HUES48 (cell line): Measurements from ENCODE around the gene LMX1B.

Experiments
- H3K27ac ChIP-seq: one replicate; pipeline ENCODE4 v1.7.0; 2013; ENCODE audit warnings: low read depth, low read length, inconsistent platforms
- H3K27me3 ChIP-seq: 2 replicates; pipeline ENCODE4 v1.6.1; 2013; ENCODE audit warnings: mild to moderate bottlenecking, low read length; ENCODE audit not compliant: control insufficient read depth, insufficient read depth
- H3K36me3 ChIP-seq: 2 replicates; pipeline ENCODE4 v1.6.1; 2013; ENCODE audit warnings: low read length; ENCODE audit not compliant: control insufficient read depth, insufficient read depth
- H3K4me1 ChIP-seq: 2 replicates; pipeline ENCODE4 v1.6.1; 2013; ENCODE audit warnings: mild to moderate bottlenecking, low read length; ENCODE audit not compliant: control insufficient read depth, insufficient read depth
- H3K4me3 ChIP-seq: 2 replicates; pipeline ENCODE4 v1.5.1; 2013; ENCODE audit warnings: mild to moderate bottlenecking, low read depth, low read length
- H3K9ac ChIP-seq: 2 replicates; pipeline ENCODE4 v1.6.1; 2013; ENCODE audit warnings: mild to moderate bottlenecking, low read depth, low read length, moderate library complexity
- H3K9me3 ChIP-seq: 2 replicates; pipeline ENCODE4 v1.6.1; 2013; ENCODE audit warnings: low read length; ENCODE audit not compliant: control insufficient read depth, insufficient read depth

The LMX1B gene

DNA sequence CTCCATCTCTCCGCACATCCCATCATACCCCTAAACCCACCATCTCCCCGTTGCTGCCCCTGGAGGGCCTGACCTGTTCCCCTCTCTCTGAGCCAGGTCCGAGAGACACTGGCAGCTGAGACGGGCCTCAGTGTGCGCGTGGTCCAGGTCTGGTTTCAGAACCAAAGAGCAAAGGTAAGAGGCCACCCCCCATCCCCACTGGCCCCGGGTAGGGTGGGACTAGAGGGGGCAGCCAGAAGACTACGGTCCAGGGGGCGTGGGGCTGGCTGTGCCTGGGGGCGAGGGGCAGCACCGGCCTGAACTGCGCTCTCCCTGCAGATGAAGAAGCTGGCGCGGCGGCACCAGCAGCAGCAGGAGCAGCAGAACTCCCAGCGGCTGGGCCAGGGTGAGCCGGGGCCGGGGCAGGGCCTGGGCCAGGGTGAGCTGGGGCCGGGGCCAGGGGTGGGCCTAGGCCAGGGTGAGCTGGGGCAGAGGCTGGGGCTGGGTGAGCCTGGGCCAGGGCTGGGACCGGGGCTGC is 79.8 kb downstream of the LMX1B start:
- H3K27ac ChIP-seq: no peak overlapping the region

DNA sequence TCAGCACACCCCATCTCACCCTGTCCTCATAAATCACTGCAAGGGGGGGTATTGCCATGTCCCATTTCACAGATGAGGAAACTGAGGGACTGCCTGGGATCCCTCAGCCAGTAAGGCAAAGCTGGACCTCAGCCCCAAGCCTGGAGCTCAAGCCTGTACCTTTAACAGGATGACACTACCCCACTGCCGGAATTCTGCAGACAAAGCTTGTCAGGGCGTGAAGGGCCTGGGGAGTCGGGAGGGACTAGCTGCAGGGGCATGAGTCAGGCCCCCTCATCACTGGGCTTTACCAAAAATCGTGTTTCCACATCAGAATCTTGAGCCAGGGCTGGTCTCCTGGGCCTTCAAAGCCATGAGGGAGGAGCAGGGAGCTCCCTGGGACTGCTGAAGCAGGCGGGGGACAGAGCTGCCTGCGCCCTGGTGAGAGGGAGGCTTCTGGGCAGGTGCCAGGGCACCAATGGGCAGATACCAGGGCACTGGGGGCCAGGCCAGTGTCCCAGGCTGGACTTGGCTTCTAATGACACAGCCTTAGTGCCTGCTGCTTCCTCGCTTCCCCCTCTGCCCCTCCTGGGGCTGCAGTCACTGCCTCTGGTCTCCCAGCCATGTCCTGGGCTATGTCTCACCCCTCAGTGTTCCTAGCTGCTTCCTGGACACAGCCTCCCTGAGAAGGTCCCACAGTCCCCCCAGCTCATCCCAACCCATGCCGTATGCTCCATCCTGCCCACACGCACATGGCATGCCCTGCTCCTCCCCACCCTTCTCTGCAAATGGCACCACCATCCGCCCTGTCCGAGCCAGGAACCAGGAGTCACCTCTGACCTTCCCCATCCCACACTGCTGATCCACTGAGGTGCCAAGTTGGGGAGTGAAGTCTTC is 80.7 kb downstream of the LMX1B start:
- Histone ChIP-seq H3K27ac (no peak overlapping the region), H3K36me3 (no peaks in the 10 kb centered on the region), H3K4me3 (no peak overlapping the region), H3K4me1 (no peaks in the 10 kb centered on the region; the same call in 1 of the 2 replicates), H3K27me3 (peaks cover 19% of the 10 kb centered on the region), H3K9me3 (no peaks in the 10 kb centered on the region), H3K9ac (no peak overlapping the region)

More for the DNA sequence above, 79.8 kb downstream of the LMX1B start:
- H3K9me3 ChIP-seq: no peaks in the 10 kb centered on the region
- H3K9ac ChIP-seq: no peak overlapping the region
- no peaks in the 10 kb centered on the region; the same call in 1 of the 2 replicates for H3K4me1 ChIP-seq
- no peaks in the 10 kb centered on the region for H3K36me3 ChIP-seq
- peaks cover 25% of the 10 kb centered on the region for H3K27me3 ChIP-seq
- H3K4me3 ChIP-seq: no peak overlapping the region

DNA sequence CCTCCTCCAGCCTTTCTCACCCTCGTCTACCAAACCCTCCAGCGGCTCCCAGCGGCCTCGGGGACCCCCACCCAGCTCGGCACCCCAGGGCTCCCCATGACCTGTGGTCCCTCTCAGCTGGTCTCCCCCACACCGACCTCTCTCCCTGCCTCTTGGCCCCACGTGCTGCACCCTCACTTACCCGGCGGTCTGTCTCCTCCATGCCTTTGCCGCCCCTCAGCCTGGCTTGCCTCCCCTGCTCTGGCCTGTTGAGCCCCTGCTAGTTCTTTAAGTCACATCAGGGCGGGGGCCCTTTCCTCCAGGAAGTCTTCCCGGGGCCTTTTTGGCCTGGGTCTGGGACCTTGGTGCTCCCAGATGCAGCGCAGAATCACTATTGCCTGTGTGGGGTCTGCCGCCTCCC is 81.5 kb downstream of the LMX1B start:
- H3K27ac ChIP-seq: no peak overlapping the region
- no peaks in the 10 kb centered on the region for H3K36me3 ChIP-seq
- H3K27me3 ChIP-seq: peaks cover 12% of the 10 kb centered on the region; the same call in 1 of the 2 replicates
- H3K4me1 ChIP-seq: no peaks in the 10 kb centered on the region; the same call in 1 of the 2 replicates
- no peak overlapping the region for H3K9ac ChIP-seq
- no peak overlapping the region for H3K4me3 ChIP-seq
- H3K9me3 ChIP-seq: no peaks in the 10 kb centered on the region

DNA sequence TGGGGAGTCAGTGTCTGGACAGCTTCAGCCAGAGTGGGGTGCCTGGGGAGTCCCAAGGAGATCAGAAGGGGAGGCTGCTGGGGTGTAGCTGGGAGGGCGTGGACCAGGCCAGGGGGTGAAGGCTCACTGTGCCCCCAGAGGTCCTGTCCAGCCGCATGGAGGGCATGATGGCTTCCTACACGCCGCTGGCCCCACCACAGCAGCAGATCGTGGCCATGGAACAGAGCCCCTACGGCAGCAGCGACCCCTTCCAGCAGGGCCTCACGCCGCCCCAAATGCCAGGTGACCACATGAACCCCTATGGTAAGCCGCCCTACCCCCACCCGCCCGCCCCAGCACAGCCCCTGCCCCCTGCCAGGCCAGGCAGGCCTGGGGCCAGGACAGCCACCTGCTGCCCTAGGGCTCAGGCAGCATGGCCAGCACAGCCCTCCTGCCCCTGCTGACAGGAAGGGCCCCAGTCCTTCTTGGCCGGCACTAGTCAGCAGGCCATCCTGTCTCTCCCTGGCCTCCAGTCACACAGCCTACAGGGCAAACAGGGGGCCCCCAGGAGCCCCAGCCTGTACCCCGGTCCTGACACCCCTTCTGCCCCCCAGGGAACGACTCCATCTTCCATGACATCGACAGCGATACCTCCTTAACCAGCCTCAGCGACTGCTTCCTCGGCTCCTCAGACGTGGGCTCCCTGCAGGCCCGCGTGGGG is 82.1 kb downstream of the LMX1B start:
- Histone ChIP-seq H3K27me3 (peaks cover 11% of the 10 kb centered on the region; the same call in 1 of the 2 replicates), H3K36me3 (no peaks in the 10 kb centered on the region), H3K27ac (no peak overlapping the region), H3K4me1 (no peaks in the 10 kb centered on the region), H3K9me3 (no peaks in the 10 kb centered on the region), H3K4me3 (no peak overlapping the region), H3K9ac (no peak overlapping the region)

DNA sequence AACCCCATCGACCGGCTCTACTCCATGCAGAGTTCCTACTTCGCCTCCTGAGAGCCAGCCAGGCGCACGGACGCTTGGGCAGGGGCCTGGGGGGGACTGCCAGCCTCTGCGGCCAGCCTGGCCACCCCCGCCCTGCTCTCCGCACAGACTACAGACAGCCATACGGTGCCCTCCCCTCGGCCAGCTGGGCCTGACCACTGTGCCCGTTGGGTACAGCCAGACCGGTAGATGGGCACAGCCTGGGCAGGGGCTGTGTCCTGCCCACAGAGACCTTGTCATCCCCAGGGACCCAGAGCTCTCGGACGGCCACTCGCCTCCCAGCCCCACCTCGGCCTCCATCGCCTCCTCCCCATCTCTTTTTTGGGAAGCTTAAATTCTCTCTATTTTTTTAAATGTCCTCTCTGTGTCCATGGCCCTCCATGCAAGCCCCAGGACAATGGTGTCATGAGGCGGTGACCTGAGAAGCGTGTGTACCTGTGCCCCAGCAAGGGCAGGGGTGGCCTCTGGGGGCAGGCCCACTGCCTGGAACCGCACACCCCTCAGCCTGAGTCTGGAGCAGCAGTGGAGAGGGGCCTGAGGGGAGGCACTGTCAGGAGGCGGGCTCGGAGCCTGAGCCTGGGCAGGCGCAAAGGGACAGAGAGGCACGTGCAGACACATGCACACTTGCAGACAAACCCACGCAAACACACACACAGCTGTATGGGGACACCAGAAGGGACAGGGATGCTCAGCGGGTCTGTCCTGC is 82.8 kb downstream of the LMX1B start:
- no peaks in the 10 kb centered on the region for H3K36me3 ChIP-seq
- H3K9ac ChIP-seq: no peak overlapping the region
- 0 out of 2 replicates have a peak, but pooled peaks cover 12% of the 10 kb centered on the region for H3K27me3 ChIP-seq
- no peak overlapping the region for H3K27ac ChIP-seq
- no peaks in the 10 kb centered on the region for H3K4me1 ChIP-seq
- H3K4me3 ChIP-seq: no peak overlapping the region
- no peaks in the 10 kb centered on the region for H3K9me3 ChIP-seq

DNA sequence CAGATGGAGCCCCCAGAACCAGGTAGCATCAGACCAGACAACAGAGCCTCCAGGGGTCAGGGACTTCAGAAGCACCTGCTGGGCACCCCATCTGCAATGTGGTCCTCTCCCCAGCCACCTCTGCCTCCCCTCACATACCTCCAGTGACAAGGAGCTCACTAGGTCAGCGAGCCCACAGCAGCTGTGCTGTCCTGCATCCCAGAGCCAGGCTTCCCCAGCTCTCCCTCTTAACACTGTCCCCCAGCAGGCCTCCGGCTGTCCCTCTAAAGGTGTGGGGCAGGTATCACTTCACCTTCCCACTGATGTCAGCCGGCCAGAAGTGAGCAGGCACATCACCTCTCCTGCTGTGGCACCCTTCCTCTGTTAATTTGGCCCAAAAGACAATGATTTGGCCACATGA is 83.6 kb downstream of the LMX1B start:
- Histone ChIP-seq H3K27ac (no peak overlapping the region), H3K27me3 (0 out of 2 replicates have a peak, but pooled peaks cover 12% of the 10 kb centered on the region), H3K36me3 (no peaks in the 10 kb centered on the region), H3K4me1 (no peaks in the 10 kb centered on the region), H3K9ac (no peak overlapping the region), H3K9me3 (no peaks in the 10 kb centered on the region), H3K4me3 (no peak overlapping the region)

DNA sequence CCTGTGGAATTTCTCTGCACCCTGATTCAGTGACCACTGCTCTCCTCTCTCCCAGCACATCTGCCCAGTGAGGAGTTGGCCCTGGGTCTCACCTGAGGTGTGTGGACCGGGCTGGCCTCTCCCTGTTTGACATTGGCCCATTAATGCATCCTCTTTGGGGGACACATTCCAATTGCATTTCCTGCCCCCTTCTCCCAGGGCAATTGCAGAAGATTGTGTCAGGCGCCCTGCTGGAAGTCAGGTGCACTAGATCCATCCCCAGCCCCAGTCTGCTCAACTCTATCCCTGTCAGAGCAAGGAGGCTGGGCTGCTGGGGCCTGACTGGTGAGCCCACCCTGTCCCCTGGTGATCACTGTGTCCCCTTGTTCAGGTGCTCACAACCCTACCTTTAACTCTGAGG is 84.5 kb downstream of the LMX1B start:
- Histone ChIP-seq H3K36me3 (no peaks in the 10 kb centered on the region), H3K27me3 (0 out of 2 replicates have a peak, but pooled peaks cover 14% of the 10 kb centered on the region), H3K9ac (no peak overlapping the region), H3K27ac (no peak overlapping the region), H3K9me3 (no peaks in the 10 kb centered on the region), H3K4me1 (peaks cover 7% of the 10 kb centered on the region), H3K4me3 (no peak overlapping the region)

DNA sequence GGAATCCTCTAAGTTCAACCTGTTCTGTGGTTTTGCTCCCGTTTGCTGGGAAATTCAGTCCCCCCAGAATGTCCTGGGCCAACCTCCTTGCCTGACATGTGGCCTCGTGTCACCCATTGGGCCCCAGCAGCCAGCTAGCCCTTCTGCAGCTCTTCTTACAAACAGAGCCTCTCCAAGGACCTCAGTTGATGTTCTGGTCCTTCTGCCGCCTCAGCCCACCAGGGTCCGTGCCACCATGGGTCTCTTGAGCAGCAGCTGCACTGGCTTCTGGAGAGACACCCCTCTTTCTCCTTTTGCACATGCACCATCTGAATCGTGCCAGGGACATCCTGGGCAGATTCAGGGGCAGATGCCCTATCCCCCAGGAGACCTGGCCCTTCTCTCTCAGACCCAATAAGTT is 85.0 kb downstream of the LMX1B start:
- H3K9ac ChIP-seq: no peak overlapping the region
- H3K36me3 ChIP-seq: no peaks in the 10 kb centered on the region
- peaks cover 19% of the 10 kb centered on the region for H3K27me3 ChIP-seq
- H3K4me3 ChIP-seq: no peak overlapping the region
- H3K27ac ChIP-seq: no peak overlapping the region
- peaks cover 7% of the 10 kb centered on the region for H3K4me1 ChIP-seq
- H3K9me3 ChIP-seq: no peaks in the 10 kb centered on the region

DNA sequence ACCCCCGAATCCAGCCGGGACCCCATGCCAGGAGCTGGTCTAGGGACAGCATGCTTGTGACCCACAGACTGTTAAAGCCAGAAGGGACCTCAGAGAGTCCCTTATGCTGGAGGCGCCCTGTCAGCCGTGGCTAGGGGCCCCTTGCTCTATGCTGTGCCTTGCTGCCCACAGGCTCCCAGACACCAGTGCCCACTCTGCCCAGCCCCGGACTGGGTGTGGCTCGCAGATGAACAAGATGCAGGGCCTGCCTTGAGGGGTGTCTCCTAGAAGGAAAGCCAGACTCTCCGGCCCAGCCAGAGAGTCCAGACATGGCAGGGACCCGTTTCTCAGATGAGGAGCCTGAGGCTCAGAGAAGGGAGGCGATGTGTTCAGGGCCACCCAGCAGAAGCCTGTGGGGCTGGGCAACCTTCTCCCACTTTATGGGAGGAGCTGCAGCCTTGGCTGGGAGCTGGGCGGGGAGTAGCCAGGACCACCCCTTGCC is 85.7 kb downstream of the LMX1B start:
- H3K4me1 ChIP-seq: peaks cover 9% of the 10 kb centered on the region
- no peak overlapping the region for H3K9ac ChIP-seq
- no peaks in the 10 kb centered on the region for H3K9me3 ChIP-seq
- peaks cover 24% of the 10 kb centered on the region for H3K27me3 ChIP-seq
- no peak overlapping the region for H3K4me3 ChIP-seq
- H3K27ac ChIP-seq: no peak overlapping the region
- H3K36me3 ChIP-seq: no peaks in the 10 kb centered on the region

DNA sequence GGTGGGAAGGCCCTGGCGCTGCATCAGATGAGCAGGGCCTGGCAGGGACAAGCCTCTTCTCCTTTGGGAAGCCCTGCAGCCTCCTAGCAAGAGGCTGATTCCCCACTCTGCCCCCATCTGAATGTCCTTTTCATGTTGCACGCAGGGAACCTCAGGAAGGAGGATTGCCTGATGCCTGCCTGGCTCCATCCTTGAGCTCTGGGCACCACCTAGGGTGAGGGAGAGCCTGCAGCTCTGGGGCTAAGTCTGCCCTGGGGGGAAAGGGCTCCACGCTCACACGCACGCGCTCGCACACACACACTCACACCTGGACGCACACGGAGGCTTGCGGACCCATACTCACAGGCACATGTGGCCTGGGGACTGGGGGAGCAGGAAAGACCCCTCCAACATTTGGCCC is 86.6 kb downstream of the LMX1B start:
- H3K9me3 ChIP-seq: no peaks in the 10 kb centered on the region
- H3K9ac ChIP-seq: no peak overlapping the region
- H3K27ac ChIP-seq: no peak overlapping the region
- no peak overlapping the region for H3K4me3 ChIP-seq
- H3K27me3 ChIP-seq: peaks cover 26% of the 10 kb centered on the region
- no peaks in the 10 kb centered on the region for H3K36me3 ChIP-seq
- H3K4me1 ChIP-seq: peaks cover 16% of the 10 kb centered on the region
